ENCODE data around the gene POPDC2.

Gene POPDC2

DNA sequence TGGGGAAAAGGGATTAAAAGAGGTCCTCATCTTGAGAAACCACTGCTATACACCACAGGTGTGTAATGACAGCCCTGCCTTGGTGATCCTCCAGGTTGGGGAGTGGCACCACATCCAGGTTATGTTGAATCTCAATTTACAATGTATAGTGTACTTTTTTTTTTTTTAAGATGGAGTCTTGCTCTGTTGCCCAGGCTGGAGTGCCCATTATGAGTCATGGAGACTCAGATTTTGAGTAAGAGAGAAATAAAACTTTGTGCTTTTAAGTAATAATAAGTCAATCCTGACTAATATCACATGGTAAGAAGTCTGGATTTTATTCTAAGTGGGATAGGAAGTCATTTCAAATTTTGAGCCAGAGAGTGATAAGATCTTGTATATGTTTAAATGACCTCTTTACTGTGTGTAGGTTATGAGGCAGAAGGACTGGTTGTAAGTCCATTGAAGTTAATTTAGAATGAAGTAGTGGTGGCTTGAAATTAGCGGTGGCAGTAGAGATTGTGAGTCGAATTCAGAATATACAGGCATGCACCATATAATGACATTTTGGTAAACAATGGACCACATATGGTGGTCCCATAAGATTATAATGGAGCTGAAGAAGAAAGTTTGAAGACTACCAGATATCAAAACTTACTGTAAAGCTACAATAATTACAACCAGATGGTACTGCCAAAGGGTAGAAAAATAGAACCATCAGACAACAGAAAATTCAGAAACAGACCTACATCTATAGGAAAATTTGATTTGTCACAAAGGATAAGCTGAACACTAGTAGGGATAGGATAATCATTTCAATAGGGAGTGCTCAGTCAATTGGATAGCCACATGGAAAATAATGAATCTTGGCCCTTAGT lies 20.7 kb downstream of the POPDC2 start:
- DNase-seq = no peak

DNA sequence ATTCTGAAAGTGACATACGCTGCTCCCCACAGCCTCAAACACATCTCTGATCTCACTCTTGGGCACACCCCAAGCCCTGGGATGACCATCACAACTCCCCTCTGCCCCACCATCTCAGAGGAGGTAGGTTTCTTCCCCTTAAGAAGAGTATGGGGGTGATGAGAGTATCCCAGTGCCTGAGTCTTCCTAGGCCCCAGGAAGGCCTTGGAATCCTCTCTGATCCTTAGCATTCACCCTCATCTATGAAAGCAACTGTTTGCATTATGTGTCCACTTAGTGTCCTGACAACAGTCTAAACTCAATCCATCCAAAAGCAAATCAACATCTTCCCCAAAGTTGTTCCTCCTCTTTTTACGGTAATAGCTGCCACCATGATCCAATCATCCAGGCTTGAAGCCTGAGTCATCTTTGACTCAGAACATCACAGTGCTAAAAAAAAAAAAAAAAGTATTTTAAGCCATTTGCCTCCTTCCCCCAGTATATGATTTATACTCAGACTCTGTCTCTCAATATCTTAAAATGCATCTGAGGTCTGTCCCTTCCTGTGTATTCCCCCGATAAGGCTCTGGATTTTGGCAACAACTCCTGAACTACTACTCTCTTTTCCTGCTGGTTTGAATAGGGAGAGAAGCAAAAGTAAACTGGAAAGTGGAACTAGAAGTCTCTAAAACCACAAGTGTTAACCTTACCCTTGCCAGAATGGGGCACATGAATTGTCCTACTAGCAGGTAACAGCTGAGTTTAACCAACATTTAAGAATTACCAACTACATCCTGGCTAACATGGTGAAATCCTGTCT lies 22.5 kb downstream of the POPDC2 start:
- no peak for DNase-seq

DNA sequence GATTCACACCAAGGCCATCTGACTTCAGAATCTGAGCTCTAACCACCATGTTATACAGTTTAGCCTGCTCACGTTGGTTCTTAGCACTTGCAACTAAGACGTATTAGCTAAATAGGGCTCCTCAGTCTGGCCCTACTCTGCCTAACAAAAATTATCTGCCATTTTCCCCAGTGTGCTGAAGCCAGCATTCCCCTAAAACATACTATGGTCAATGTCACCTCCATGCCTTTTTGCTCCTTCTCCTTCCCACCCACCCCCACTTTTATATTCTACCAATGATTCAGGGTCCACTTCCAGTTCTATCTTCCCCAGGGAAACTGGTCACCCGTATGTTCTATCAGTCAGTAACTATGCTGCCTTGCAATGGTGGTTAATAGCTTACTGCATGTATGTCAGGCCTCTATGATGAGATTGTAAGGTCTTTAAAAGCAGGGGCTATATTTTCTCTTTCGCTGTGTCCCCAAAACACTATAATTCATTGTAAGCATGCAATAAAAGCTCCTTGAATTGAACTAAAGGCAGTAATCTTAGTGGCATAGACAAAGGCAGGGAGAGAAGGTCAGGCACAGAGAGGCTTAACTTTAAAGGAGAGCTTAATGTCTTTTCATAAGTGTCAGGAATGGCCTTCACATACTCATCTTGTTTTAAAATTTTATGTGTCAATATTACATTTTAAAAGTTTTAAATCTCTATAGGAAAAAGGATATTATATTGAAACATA lies 23.3 kb downstream of the POPDC2 start:
- no peak for DNase-seq

GRCh38 chr3:119636249-119636648 lies 24.1 kb downstream of the POPDC2 start:
- DNase-seq = no peak

GRCh38 chr3:119635719-119636118 lies 24.7 kb downstream of the POPDC2 start:
- no peak for DNase-seq

- no peak for DNase-seq
Observed at GRCh38 chr3:119632829-119633228, 27.6 kb downstream of the POPDC2 start.

DNA sequence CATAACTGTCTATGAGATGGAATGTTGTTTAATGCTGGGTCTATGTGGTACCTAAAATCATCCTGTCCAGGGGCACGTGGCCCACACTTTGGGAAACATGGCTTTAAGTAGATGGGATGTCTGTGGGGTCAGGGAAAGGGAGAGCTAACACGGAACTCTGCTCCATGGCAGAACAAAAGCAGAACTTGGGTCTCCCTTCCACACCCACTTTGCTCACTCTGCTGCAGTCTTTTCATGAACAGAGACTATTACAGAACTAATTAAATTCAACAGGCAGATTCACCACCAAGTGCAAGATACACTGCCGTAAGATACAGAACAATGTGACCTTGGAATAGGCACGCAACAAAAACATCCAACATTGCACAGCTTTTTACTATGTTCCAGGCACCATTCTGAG lies 28.2 kb downstream of the POPDC2 start:
- DNase-seq = no peak

DNA sequence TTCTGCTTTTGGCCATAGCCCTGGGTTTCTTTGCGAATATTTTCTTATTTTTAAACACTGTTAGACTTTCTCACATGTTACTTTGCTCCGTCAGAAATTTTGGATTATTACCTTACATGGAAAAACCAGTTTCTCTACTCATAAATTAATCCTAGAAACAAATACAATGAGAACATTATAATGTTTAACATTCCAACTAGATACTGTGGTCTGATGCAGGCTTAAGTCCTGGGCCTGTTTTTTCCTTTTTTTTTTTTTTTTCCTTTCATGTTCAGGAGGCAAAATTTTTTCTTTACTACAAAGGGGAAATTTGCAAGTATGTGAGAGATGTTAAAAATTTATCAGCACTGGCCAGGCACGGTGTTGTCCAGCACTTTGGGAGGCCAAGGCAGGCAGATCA lies 28.9 kb downstream of the POPDC2 start:
- DNase-seq = no peak

DNA sequence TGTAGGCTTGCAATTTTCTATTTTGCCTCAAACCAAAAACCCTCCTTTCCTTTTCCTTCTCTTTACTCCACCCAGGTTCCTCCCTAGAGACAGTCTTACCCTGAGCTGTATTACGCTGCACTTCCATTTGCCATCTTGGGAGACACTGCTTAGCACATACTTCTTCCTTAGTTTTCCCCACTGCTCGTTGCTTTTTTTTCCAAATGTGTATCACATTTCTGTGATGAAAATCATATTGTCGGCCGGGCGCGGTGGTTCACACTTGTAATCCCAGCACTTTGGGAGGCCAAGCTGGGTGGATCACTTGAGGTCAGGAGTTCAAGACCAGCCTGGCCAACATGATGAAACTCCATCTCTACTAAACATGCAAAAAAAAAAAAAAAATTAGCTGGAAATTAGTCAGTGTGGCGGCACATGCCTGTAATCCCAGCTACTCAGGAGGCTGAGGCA lies 29.5 kb downstream of the POPDC2 start:
- no peak for DNase-seq

DNA sequence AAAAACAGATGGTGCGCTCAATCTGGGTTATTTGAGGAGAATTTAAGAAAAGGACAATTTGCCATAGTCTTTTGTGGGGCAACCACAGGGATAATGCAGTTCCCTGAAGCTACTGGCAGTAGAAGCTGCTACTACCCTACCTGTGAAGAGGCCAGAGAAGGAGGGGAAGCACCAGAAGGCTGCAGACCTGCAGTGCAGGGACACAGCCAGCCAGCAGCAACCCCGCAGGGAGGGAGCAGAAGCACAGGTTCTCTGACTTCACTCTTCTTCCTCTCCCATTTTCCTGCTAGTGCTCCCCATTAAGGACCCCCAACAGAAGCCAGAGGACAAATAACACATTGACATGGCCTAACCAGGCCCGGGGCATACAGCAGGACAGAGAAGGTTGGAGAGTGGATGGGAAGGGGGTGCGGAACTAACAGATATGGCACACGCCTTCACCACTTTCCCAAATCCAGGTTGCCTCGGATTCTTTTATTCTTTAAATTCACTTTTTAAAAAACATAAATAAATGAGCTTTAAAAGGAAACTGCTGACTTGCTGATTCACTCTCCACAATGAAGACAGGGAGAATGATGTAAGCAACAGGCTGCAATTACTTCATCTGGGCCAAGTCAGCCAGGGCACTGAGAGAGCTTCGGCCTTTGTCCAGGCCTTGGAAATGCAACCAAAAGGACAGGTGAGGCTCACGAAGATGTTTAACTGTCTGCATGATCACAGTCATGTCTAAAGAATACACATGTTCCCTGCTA lies 30.1 kb downstream of the POPDC2 start:
- DNase-seq = no peak

GRCh38 chr3:119628816-119629445 lies 31.5 kb downstream of the POPDC2 start:
- DNase-seq = no peak

GRCh38 chr3:119628390-119628789 lies 32.0 kb downstream of the POPDC2 start:
- DNase-seq = no peak

DNA sequence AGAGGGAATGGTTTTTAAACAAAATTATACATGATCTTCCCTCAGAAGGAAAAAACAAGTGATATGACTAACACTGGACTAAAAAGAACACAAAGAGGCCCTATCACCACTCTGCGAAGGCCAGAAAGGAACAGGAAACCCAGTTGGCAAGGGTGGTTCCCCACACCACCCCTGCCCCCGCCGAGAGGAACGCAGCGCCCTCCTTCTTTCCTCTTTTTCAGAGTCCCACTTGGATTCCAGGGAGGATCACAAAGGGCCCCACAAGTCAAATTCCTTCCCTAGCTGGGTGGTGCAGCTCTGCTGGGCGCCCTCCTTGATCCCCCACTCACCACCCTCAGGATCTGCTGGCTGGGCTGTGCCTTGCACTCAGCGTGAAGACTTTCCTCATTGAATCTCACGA lies 32.9 kb downstream of the POPDC2 start:
- DNase-seq = no peak

- no peak for DNase-seq
Observed at GRCh38 chr3:119626196-119626595, 34.2 kb downstream of the POPDC2 start.

DNA sequence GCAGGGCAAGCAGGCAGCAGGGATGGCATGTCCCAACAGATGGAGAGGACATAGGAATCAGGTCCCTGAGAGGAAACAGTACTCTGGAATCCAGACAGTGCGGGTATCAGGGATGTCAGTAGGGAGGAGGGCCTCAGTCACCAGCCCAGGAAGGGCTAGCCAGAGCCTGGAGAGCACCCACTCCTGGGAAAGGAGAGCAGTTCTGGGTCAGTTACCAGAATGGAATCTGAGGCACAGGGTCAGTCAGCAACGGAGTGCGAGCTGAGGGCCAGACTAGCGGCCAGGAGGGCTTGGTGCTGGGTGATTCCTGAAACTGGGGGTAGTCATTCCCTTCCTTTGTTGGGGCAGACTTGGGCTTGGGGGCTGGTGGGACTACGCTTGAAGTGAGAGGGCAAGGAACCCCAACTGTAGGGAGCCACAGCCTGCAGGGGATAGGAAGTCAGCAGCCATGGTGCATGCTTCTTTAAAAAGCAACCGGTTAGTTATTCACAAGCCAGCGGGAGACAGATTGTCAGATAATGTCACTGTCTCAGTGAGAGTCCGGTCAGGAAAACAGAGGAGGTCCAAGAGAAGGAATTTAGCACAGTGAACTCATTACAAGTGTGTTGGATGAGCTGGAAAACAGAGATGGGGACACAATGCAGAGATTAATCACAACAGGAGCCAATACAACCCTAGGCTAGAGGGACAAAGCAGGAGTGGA lies 34.8 kb downstream of the POPDC2 start:
- no peak for DNase-seq

DNA sequence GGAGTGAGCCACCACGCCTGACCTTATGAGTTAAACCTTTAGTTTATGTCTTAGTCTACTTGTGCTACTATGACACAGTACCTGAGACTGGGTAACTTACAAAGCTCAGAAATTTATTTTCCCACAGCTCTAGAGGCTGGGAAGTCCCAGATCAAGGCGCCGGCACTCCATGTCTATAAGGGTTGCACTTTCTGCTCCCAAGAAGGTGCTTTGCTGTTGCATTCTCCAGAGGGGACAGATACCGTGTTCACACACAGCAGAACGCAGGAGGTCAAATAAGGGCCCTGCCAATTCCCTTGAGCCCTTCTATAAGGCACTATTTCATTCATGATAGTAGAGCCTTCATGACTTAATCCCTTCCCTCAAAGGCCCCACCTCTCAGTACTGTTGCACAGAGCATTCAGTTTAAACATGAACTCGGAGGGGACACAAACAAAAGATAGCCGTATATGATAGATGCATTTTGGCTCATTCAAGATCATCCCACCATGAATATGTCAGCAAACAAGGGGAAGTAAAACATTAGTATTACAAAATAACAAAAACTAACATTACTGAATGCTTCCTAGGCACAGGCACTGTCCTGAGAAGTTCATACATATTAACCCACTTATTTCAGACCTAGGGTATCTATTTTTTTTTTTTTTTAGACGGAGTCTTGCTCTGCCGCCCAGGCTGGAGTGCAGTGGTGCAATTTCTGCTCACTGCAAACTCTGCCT lies 36.2 kb downstream of the POPDC2 start:
- DNase-seq = no peak

DNA sequence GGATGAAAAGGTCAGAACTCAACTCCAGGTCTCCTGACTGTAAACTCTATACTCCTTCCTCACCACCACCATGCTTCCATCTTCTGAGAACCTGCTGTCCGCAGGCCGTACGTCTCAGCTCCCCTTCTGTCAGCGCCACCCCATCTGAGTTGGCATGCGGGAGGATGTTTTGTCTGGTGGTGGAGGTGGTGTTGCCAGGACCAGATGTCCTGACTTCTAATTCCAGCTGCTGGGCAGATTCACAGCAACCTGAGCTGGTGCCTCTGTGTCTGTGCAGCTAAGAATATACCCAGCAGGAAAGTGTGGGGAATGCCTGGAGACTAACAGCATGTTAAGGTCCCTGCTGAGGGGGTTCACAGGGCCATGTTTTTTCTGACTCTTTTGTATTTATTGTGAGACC lies 39.5 kb downstream of the POPDC2 start:
- DNase-seq = no peak

- no peak for DNase-seq
Observed at GRCh38 chr3:119619094-119619493, 41.3 kb downstream of the POPDC2 start.

DNA sequence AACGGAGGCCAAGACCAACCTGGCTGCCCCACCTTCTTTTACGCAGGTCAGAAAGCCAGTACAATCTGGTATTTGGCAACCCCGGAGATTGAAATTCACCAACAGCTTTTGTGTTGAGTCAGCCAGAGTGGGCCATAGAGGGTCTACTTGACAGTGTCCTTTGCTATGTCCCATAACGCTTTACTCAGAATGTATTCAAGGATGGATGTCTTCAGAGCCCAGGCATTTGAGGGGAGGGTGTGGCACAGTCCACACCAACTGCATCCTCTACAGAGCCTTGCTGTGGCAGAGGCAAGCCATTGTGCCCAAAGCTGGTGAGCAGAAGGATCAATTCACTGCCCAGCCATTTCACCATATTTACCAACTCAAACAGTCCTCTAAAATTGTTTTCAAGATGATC lies 44.3 kb downstream of the POPDC2 start:
- DNase-seq = no peak

GRCh38 chr3:119613872-119614271 lies 46.5 kb downstream of the POPDC2 start:
- no peak for DNase-seq

DNA sequence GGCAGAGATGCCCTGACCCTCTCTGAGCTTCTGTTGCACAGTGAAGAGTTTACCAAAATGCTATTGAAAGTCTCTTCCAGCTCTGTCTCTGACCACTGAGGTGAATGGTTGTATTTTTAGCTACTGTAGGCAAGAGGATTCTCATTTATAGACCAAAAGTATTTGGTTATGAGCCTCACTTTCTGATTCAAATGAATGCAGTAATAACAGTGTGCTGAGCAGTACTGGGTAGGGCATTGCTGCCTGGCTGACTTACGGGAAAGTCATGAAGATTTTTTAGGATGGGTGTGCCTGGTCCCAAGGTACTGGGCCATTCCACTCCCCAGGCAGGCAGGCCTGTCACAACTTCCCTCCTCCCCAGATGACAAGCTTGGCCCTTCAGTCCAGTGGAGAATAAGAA lies 47.2 kb downstream of the POPDC2 start:
- DNase-seq = no peak

Measured in activated CD8-positive, alpha-beta memory T cell treated with anti-CD3 and anti-CD28 coated beads, Interleukin-2, amount 50 U/mL, for 48 hours (primary cell).